Measurements from ENCODE around the gene ZSCAN30.
A peak's percentile ranks its signal among the peaks of the same experiment; 100 is the strongest.

Gene ZSCAN30

GRCh38 chr18:35278969-35279368 is 11.1 kb downstream of the ZSCAN30 start:
- no peak for DNase-seq (ENCODE audit: low spot score)

- DNase-seq (ENCODE audit: low spot score), result no peak
These were observed 11.9 kb downstream of the ZSCAN30 start for GRCh38 chr18:35278085-35278484.

GRCh38 chr18:35277633-35278032 is 12.4 kb downstream of the ZSCAN30 start:
- no peak for DNase-seq (ENCODE audit: low spot score)

- no peak for DNase-seq (ENCODE audit: low spot score)
These were observed 13.8 kb downstream of the ZSCAN30 start for GRCh38 chr18:35276267-35276666.

- DNase-seq (ENCODE audit: low spot score), result no peak
These were observed 18.4 kb downstream of the ZSCAN30 start for GRCh38 chr18:35271656-35272055.

- DNase-seq (ENCODE audit: low spot score), result peak; percentile 46
These were observed 21.2 kb downstream of the ZSCAN30 start for GRCh38 chr18:35268821-35269220.

- no peak for DNase-seq (ENCODE audit: low spot score)
These were observed 22.2 kb downstream of the ZSCAN30 start for GRCh38 chr18:35267809-35268208.

GRCh38 chr18:35267161-35267651 is 22.8 kb downstream of the ZSCAN30 start:
- peak; percentile 68 for DNase-seq (ENCODE audit: low spot score)

GRCh38 chr18:35264409-35264808 is 25.6 kb downstream of the ZSCAN30 start:
- no peak for DNase-seq (ENCODE audit: low spot score)

GRCh38 chr18:35256947-35257346 is 33.1 kb downstream of the ZSCAN30 start:
- DNase-seq (ENCODE audit: low spot score), result no peak

GRCh38 chr18:35253655-35254287 is 36.3 kb downstream of the ZSCAN30 start:
- DNase-seq (ENCODE audit: low spot score), result no peak

GRCh38 chr18:35252466-35252865 is 37.6 kb downstream of the ZSCAN30 start:
- DNase-seq (ENCODE audit: low spot score), result no peak

GRCh38 chr18:35248429-35248828 is 41.6 kb downstream of the ZSCAN30 start:
- DNase-seq (ENCODE audit: low spot score), result no peak

GRCh38 chr18:35247412-35248249 is 42.4 kb downstream of the ZSCAN30 start:
- peak; percentile 39 for DNase-seq (ENCODE audit: low spot score)

GRCh38 chr18:35246831-35247230 is 43.2 kb downstream of the ZSCAN30 start:
- DNase-seq (ENCODE audit: low spot score), result no peak

- DNase-seq (ENCODE audit: low spot score), result no peak
These were observed 44.2 kb downstream of the ZSCAN30 start for GRCh38 chr18:35245719-35246317.

- DNase-seq (ENCODE audit: low spot score), result no peak
These were observed 45.4 kb downstream of the ZSCAN30 start for GRCh38 chr18:35244671-35245070.

- no peak for DNase-seq (ENCODE audit: low spot score)
These were observed 47.6 kb downstream of the ZSCAN30 start for GRCh38 chr18:35242426-35242825.

GRCh38 chr18:35241448-35241804 is 48.6 kb downstream of the ZSCAN30 start:
- DNase-seq (ENCODE audit: low spot score), result no peak

GRCh38 chr18:35240664-35241447 is 49.2 kb downstream of the ZSCAN30 start, which contains the start of gene ZNF397:
ZNF397 (plus strand) TSS chr18:35241034; CDS start chr18:35242471, 1,437 bp downstream.
- DNase-seq (ENCODE audit: low spot score), result peak; percentile 97

- DNase-seq (ENCODE audit: low spot score), result no peak
These were observed 50.7 kb downstream of the ZSCAN30 start for GRCh38 chr18:35239314-35239713.

Data from germinal center (tissue), 1 donor.